ENCODE measurements around the gene KCNJ5. TPM values are rescaled to one million over a fixed set of nuclear protein-coding genes. Genes with fewer than 3 reads are reported as not detected.

Gene KCNJ5
- total RNA-seq, 1 donor from 2014 or later: not detected

DNA sequence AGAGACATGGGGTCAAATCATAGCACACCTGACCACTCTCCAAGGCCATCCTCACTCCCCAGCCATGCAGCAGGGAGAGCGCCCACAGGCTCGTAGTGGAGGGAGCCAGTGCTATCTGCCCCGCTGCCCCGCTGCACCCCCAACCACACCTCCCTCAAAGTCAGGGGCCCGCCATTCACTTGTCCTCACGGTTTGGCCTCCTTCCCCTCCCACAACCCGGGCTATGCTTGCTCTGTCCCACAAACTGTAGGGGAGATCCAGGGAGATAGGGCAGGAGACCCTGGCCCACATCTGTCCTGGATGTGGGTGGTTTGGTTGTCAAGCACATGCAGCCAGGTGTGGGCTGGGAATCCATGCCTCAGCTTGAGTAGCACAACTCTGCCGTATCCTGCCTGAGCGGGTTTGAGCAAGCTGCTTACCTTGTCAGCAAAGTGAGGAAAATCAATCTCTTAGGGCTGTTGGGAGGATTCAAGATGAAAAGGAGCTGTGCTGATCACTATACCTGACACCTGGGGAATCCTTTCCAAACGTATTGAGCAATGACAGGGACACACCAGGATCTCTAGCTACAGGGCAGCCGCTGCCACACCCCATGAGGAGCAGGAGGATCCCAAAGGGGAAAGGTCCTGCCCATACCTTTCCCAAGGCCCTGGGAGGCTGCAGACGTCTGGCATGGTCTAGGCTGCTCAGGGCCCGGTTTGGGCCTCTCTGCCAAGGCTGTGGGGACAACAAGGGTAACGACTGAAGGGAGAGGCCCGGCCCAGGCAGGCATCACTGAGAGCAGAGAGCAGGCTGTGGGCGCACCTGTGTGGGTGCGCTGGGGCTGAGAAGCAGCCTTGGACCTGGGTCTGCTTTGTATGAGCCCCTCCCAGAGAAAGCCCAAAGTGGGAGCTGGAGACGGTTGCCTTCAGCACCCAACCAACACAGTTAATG, 23.3 kb downstream of the KCNJ5 start:
- ATAC-seq (ENCODE audit: low read depth) (no peak), DNase-seq (no peak)
- no peak overlapping the region for H3K4me3 Mint-ChIP-seq
- TF ChIP-seq CTCF (IDR thresholded peaks at IDR 0.05): no peak
- ChIA-PET CTCF (no interaction called here), POLR2A (no interaction called here)
- H3K36me3 Mint-ChIP-seq (ENCODE audit: low read depth): no peaks in the 10 kb centered on the region
- H3K27me3 Mint-ChIP-seq: peaks cover 44% of the 10 kb centered on the region
- H3K27ac Mint-ChIP-seq: no peak overlapping the region
- H3K9me3 Mint-ChIP-seq: no peaks in the 10 kb centered on the region
- H3K4me1 Mint-ChIP-seq: peaks cover 4% of the 10 kb centered on the region
- intact Hi-C loops (cut with micrococcal nuclease): no loop called here

DNA sequence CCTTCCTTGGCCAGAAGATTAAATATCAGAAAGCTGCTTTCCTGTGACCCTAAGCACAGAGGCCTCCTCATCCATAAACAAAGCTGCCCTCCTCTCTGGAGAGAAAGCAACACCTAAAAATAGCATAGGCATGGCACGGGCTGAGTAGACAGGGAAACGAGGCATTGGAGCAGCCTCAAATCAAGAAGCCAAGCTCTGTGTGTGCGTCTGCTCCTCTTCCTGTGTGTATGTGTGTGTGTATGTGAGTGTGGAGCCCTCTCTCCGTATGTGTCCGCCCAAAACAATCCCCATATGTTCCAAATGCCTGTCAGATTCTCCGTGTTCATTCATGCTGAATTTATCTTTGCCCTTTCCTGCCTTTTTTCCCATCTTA, 24.0 kb downstream of the KCNJ5 start:
- CTCF ChIA-PET: no interaction called here
- no peaks in the 10 kb centered on the region for H3K36me3 Mint-ChIP-seq (ENCODE audit: low read depth)
- ATAC-seq (ENCODE audit: low read depth) (no peak), DNase-seq (no peak)
- H3K4me3 Mint-ChIP-seq: no peak overlapping the region
- POLR2A ChIA-PET: no interaction called here
- H3K4me1 Mint-ChIP-seq: peaks cover 4% of the 10 kb centered on the region
- peaks cover 44% of the 10 kb centered on the region for H3K27me3 Mint-ChIP-seq
- H3K27ac Mint-ChIP-seq: no peak overlapping the region
- no peaks in the 10 kb centered on the region for H3K9me3 Mint-ChIP-seq
- intact Hi-C loops (cut with micrococcal nuclease): no loop called here
- TF ChIP-seq CTCF (IDR thresholded peaks at IDR 0.05): no peak

DNA sequence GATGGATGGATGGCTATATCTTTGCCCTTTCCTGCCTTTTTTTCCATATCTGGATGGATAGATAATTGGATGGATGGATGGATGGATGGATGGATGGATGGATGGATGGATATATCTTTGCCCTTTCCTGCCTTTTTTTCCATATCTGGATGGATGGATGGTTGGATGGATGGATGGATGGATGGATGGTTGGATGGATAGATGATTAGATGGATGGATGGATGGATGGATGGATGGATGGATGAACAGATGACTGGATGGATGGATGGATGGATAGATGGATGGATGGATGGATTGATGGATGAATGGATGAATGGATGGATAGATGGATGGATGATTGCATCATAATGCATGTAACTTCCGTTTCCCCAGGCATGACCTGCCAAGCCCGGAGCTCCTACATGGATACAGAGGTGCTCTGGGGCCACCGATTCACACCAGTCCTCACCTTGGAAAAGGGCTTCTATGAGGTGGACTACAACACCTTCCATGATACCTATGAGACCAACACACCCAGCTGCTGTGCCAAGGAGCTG, 24.9 kb downstream of the KCNJ5 start:
- H3K4me3 Mint-ChIP-seq: no peak overlapping the region
- CTCF ChIA-PET: no interaction called here
- no peaks in the 10 kb centered on the region for H3K9me3 Mint-ChIP-seq
- H3K36me3 Mint-ChIP-seq (ENCODE audit: low read depth): no peaks in the 10 kb centered on the region
- peaks cover 47% of the 10 kb centered on the region for H3K27me3 Mint-ChIP-seq
- intact Hi-C loops (cut with micrococcal nuclease): no loop called here
- ATAC-seq (ENCODE audit: low read depth): no peak
- no peak overlapping the region for H3K27ac Mint-ChIP-seq
- H3K4me1 Mint-ChIP-seq: peaks cover 4% of the 10 kb centered on the region
- DNase-seq: no peak
- POLR2A ChIA-PET: no interaction called here
- TF ChIP-seq CTCF (IDR thresholded peaks at IDR 0.05): no peak

DNA sequence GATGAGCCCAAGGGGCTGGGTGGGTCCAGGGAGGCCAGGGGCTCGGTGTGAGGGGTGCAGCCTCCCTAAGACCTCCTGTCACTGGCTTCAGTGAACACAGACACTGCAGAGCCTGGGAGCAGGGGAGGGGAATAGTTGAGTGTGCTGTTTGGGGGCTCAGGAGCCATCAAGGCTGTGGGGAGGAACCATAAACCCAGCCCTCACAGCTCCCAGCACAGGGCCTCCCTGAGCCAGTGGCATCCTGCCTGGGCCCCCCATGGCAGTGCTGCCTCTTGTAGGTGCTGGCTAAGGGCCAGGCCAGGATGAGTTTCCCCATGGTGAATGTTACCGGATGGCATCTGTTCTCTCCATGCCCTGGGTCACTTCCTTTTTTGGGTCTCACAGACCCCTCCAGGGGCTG, 25.5 kb downstream of the KCNJ5 start:
- no peaks in the 10 kb centered on the region for H3K36me3 Mint-ChIP-seq (ENCODE audit: low read depth)
- POLR2A ChIA-PET: no interaction called here
- no peak for TF ChIP-seq CTCF (IDR thresholded peaks at IDR 0.05)
- peaks cover 46% of the 10 kb centered on the region for H3K27me3 Mint-ChIP-seq
- peaks cover 4% of the 10 kb centered on the region for H3K4me1 Mint-ChIP-seq
- DNase-seq: no peak
- H3K9me3 Mint-ChIP-seq: no peaks in the 10 kb centered on the region
- no peak for ATAC-seq (ENCODE audit: low read depth)
- no peak overlapping the region for H3K4me3 Mint-ChIP-seq
- intact Hi-C loops (cut with micrococcal nuclease): no loop called here
- no peak overlapping the region for H3K27ac Mint-ChIP-seq
- CTCF ChIA-PET: no interaction called here

DNA sequence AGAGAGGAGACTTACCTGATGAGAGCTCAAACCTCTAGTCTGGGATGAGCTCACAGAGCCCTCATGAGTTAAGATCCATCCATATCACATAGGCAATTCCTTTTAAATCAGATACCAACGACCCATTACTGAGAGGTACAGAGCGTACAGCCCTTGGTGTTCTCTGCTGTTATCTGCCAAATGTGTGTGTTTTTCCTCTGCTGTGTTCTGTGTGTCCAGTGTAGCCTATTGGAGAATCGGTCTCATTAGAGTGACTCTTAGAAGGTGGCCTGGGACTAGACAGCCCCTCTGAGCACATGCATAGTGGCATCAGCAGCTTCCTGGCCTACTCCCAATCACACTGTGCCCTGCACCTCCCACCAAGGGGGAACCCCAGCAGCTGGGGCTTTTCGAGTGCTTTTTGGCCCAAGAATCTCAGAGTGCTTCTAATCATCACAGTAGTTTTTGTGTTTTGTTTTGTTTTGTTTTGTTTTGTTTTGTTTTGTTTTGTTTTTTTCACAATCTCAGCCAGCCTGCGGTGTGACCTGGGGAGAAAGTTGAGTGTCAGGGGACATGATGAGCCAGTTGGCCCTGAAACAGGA, 26.1 kb downstream of the KCNJ5 start:
- Mint-ChIP-seq H3K36me3 (ENCODE audit: low read depth) (no peaks in the 10 kb centered on the region), H3K27ac (no peak overlapping the region)

More for the DNA sequence above, 26.1 kb downstream of the KCNJ5 start:
- Mint-ChIP-seq H3K4me3 (no peak overlapping the region), H3K27me3 (peaks cover 42% of the 10 kb centered on the region), H3K4me1 (peaks cover 4% of the 10 kb centered on the region), H3K9me3 (no peaks in the 10 kb centered on the region)
- intact Hi-C loops (cut with micrococcal nuclease): no loop called here
- no peak for TF ChIP-seq CTCF (IDR thresholded peaks at IDR 0.05)
- CTCF ChIA-PET: no interaction called here
- ATAC-seq (ENCODE audit: low read depth) (no peak), DNase-seq (no peak)
- POLR2A ChIA-PET: interaction anchor here (0.7 kb wide), 1 partner anchor 722 kb away, joined by 3 read pairs; no protein-coding TSS in a partner anchor
